GM12878 (cell line): Measurements from ENCODE around the gene CFHR5. TPM values are rescaled to one million over a fixed set of nuclear protein-coding genes. Genes with fewer than 3 reads are reported as not detected.

ENCODE experiments used
- ATAC-seq: fragments of 200-7000 bp; cut with Tn5 transposase; 3 replicates; pipeline ENCODE4 v1.9.1; 2020; ENCODE audit warnings: mild to moderate bottlenecking, moderate library complexity
- BruUV-seq: library from RNA; stranded (reverse); fragments of 400-500 nt; replicated peaks from 2 replicates; lab custom pipeline; 2021; lab: Mats Ljungman, UMichigan
- CTCF ChIA-PET: fragments of 300-600 bp; sonication (Branson Sonifier 250); formaldehyde crosslinking; extraction: SDS; loops from one replicate; lab custom pipeline; 2021; ENCODE audit warnings: inconsistent platforms; lab: Yijun Ruan, JAX
- POLR2A ChIA-PET: fragments of 350-600 bp; formaldehyde crosslinking; extraction: SDS; loops from one replicate; lab custom pipeline; 2021; ENCODE audit warnings: inconsistent platforms; lab: Charles Lee
- RAD21 ChIA-PET: fragments of 300-600 bp; sonication (Branson Sonifier 250); formaldehyde crosslinking; loops from one replicate; lab custom pipeline; 2023; ENCODE audit warnings: antibody characterized with exemption; ENCODE audit not compliant: unreplicated experiment; lab: Charles Lee
- SMC1A ChIA-PET: fragments of 300-600 bp; sonication (Branson Sonifier 250); formaldehyde crosslinking; loops from one replicate; lab custom pipeline; 2023; ENCODE audit not compliant: unreplicated experiment, uncharacterized antibody; lab: Charles Lee
- DNase-seq: peaks from one replicate; pipeline ENCODE4 v3.0.0-alpha.2; 2011; ENCODE audit warnings: low read depth, low spot score
- FAIRE-seq: peaks from 3 replicates; lab custom pipeline; 2011; peaks lifted over from hg19 to GRCh38; lab: Jason Lieb, UNC
- H2AFZ ChIP-seq: 2 replicates; pipeline ENCODE4 v1.6.0; 2011; ENCODE audit warnings: low read depth, low read length, control low read depth; ENCODE audit not compliant: control insufficient read depth
- H3K27ac ChIP-seq: 2 replicates; pipeline ENCODE4 v1.5.1; 2011; ENCODE audit warnings: control low read depth; ENCODE audit not compliant: control insufficient read depth, insufficient read depth
- H3K27me3 ChIP-seq, 2 experiments: replicated peaks in 1 of 2; 2 replicates each; pipeline versions ENCODE4 v1.6.0 to v1.6.1; 2011; ENCODE audit warnings: low read length in 1 of 2; ENCODE audit not compliant: control insufficient read depth in 2 of 2, insufficient read depth in 2 of 2
- H3K36me3 ChIP-seq, 2 experiments: 2 replicates each; pipeline ENCODE4 v1.5.1; 2011; ENCODE audit warnings: low read length in 1 of 2; ENCODE audit not compliant: control insufficient read depth in 2 of 2, insufficient read depth in 2 of 2
- H3K4me1 ChIP-seq: 2 replicates; pipeline ENCODE4 v1.6.1; 2011; ENCODE audit warnings: mild to moderate bottlenecking, low read length, moderate library complexity, mixed read lengths; ENCODE audit not compliant: control insufficient read depth, insufficient read depth
- H3K4me2 ChIP-seq: 2 replicates; pipeline ENCODE4 v1.6.0; 2011; ENCODE audit warnings: control low read depth; ENCODE audit not compliant: control insufficient read depth, insufficient read depth
- H3K4me3 ChIP-seq: fragments of 200-600 bp; sonication (generic); 2 replicates; pipeline ENCODE4 v1.5.1; 2016
- H3K79me2 ChIP-seq: 2 replicates; pipeline ENCODE4 v1.6.0; 2011; ENCODE audit warnings: low read length; ENCODE audit not compliant: control insufficient read depth, insufficient read depth
- H3K9ac ChIP-seq: 2 replicates; pipeline ENCODE4 v1.8.0; 2011; ENCODE audit warnings: low read length, control low read depth, mixed read lengths; ENCODE audit not compliant: control insufficient read depth, insufficient read depth
- H3K9me3 ChIP-seq: replicated peaks from 3 replicates; pipeline ENCODE4 v1.5.1; 2011; ENCODE audit warnings: mild to moderate bottlenecking, low read length; ENCODE audit not compliant: control insufficient read depth, insufficient read depth
- H4K20me1 ChIP-seq: 2 replicates; pipeline ENCODE4 v1.6.0; 2011; ENCODE audit not compliant: control insufficient read depth, insufficient read depth
- BCLAF1 ChIP-seq: fragments of 450-650 bp; IDR thresholded peaks from 2 replicates; pipeline ENCODE4 v1.6.1; 2017; ENCODE audit warnings: antibody characterized with exemption, mild to moderate bottlenecking, moderate library complexity
- E2F4 ChIP-seq: IDR thresholded peaks from 2 replicates; pipeline ENCODE4 v1.6.1; 2012; ENCODE audit warnings: low read depth, low read length, improper control_type of control experiment
- NFYB ChIP-seq: IDR thresholded peaks from 2 replicates; pipeline ENCODE4 v1.6.1; 2011; ENCODE audit warnings: low read depth, mild to moderate bottlenecking, low read length, improper control_type of control experiment, moderate library complexity; ENCODE audit not compliant: insufficient read depth
- PAX5 ChIP-seq: IDR thresholded peaks from 2 replicates; pipeline ENCODE4 v1.6.1; 2011; ENCODE audit warnings: low read depth, low read length, borderline replicate concordance
- WGBS: methylation state at CpG from one replicate; pipeline ENCODE4 v1.1.6; 2016; ENCODE audit warnings: low lambda C conversion rate; ENCODE audit not compliant: insufficient replicate concordance, insufficient coverage; ENCODE audit errors: missing lambda C conversion rate; 5-methylcytosine and 5-hydroxymethylcytosine counted together
- in situ Hi-C: fragments of 300-500 bp; cut with MboI; formaldehyde crosslinking; loops from 9 replicates; pipeline ENCODE4 v1.14.3; 2018; ENCODE audit warnings: mixed read lengths
- intact Hi-C: fragments of 100-400 bp; cut with micrococcal nuclease; formaldehyde crosslinking; loops from one replicate; pipeline ENCODE4 v1.14.2; 2022; ENCODE audit not compliant: unreplicated experiment
- polyA plus RNA-seq, 11 experiments: library from polyadenylated mRNA; depleted of rRNA in 4 of 11; unstranded in 6 of 11; stranded (reverse) in 5 of 11; fragments of >200 nt; fragmentation: Nextera tagmentation in 4 of 11; fragmentation: Illumina TruSeq in 1 of 11; extraction: Ambion mirVana in 4 of 11; extraction: Trizol in 1 of 11; gene quantifications; 1 replicate in 1 of 11; 2 replicates in 10 of 11; pipeline versions ENCODE4 v1.2.1 to v1.2.3, GENCODE V29; 2011 to 2016; ENCODE audit warnings: inconsistent platforms in 2 of 11, missing spikeins in 2 of 11, low read depth in 1 of 11
- total RNA-seq, 4 experiments: library from RNA; depleted of rRNA in 3 of 4; stranded (reverse); fragments of >200 nt in 3 of 4; fragmentation: Illumina TruSeq in 1 of 4; extraction: Trizol in 1 of 4; gene quantifications; 2 replicates each; pipeline versions ENCODE4 v1.2.1 to v1.2.3, GENCODE V29; 2013 to 2021

The CFHR5 gene
- total and polyA plus RNA-seq, 10 of the 15 experiments (the other 5 are each of a cell fraction or from before 2014, with no cell fraction given): not detected

GRCh38 chr1:197003132-197003531 lies 25.8 kb downstream of the CFHR5 start:
- Histone ChIP-seq H3K79me2 (no peaks in the 10 kb centered on the region), H3K36me3 (no peaks in the 10 kb centered on the region), H3K9me3 (no peaks in the 10 kb centered on the region), H2AFZ (no peak overlapping the region), H3K9ac (no peak overlapping the region), H4K20me1 (no peaks in the 10 kb centered on the region), H3K4me3 (no peak overlapping the region), H3K27me3 (no peaks in the 10 kb centered on the region), H3K4me2 (no peak overlapping the region), H3K27ac (no peak overlapping the region), H3K4me1 (no peaks in the 10 kb centered on the region)
- DNase-seq: no peak
- FAIRE-seq: no peak
- 3% methylated on average over 2 of the region's 2 CpGs for WGBS
- BruUV-seq: no TSS peak
- RAD21 ChIA-PET: no interaction called here
- SMC1A ChIA-PET: no interaction called here
- ATAC-seq: no peak
- intact Hi-C loops: no loop called here
- TF ChIP-seq BCLAF1 (no peak), PAX5 (no peak), E2F4 (no peak), NFYB (no peak)
- POLR2A ChIA-PET: no interaction called here
- in situ Hi-C loops: no loop called here
- CTCF ChIA-PET: no interaction called here
